RWPE1 (cell line): ENCODE measurements around the gene EP300.

Experiments used
- CTCF ChIA-PET: fragments of 350-600 bp; sonication (Branson Sonifier 250); formaldehyde crosslinking; extraction: SDS; loops from one replicate; lab custom pipeline; 2021; lab: Yijun Ruan, JAX
- POLR2A ChIA-PET: fragments of 400-600 bp; formaldehyde crosslinking; extraction: SDS; loops from one replicate; lab custom pipeline; 2020; ENCODE audit warnings: antibody characterized with exemption; ENCODE audit not compliant: low non-redundant PET; lab: Yijun Ruan, JAX
- DNase-seq: peaks from one replicate; pipeline ENCODE4 v3.0.0; 2012; ENCODE audit warnings: low spot score
- H3K27ac ChIP-seq: fragments of 450-650 bp; 2 replicates; pipeline ENCODE4 v1.5.1; 2017
- CTCF ChIP-seq: fragments of 450-650 bp; conservative IDR thresholded peaks from 2 replicates; pipeline ENCODE4 v1.5.1; 2017; ENCODE audit warnings: low read depth, mild to moderate bottlenecking

EP300 gene

GRCh38 chr22:41085842-41086241 is 6.5 kb upstream of the EP300 start:
- H3K27ac ChIP-seq, result no peak overlapping the region
- DNase-seq, result no peak
- CTCF ChIA-PET, result no interaction called here
- POLR2A ChIA-PET, result no interaction called here
- TF ChIP-seq CTCF, result no peak

- peak overlapping the region; percentile 99 for H3K27ac ChIP-seq
- POLR2A ChIA-PET, result interaction anchor here (1.5 kb wide), 1 partner anchor 69 kb away, joined by 3 read pairs; no protein-coding TSS in a partner anchor
- CTCF ChIA-PET, result no interaction called here
- peak; percentile 96 for DNase-seq
- no peak for TF ChIP-seq CTCF
Measured at GRCh38 chr22:41091132-41092022, 1.0 kb upstream of the EP300 start.

- no peak for TF ChIP-seq CTCF
- H3K27ac ChIP-seq, result peak overlapping the region; percentile 99
- POLR2A ChIA-PET, result no interaction called here
- DNase-seq, result peak; percentile 15
- CTCF ChIA-PET, result interaction anchor here (1.5 to 1.8 kb wide), 2 partner anchors 141 to 170 kb away, joined by 6 read pairs; no protein-coding TSS in a partner anchor
Measured at GRCh38 chr22:41092847-41093411, 537 bp downstream of the EP300 start.

GRCh38 chr22:41094041-41094593 is 1.7 kb downstream of the EP300 start:
- no peak for TF ChIP-seq CTCF
- CTCF ChIA-PET, result interaction anchor here (0.7 kb wide), 1 partner anchor 434 kb away, joined by 3 read pairs; no protein-coding TSS in a partner anchor
- H3K27ac ChIP-seq, result no peak overlapping the region
- POLR2A ChIA-PET, result no interaction called here
- DNase-seq, result peak; percentile 7

- TF ChIP-seq CTCF, result no peak
- DNase-seq, result no peak
- ChIA-PET CTCF (interaction anchor here (0.7 to 1.7 kb wide), 2 partner anchors 33 to 174 kb away, joined by 3 to 5 read pairs; no protein-coding TSS in a partner anchor), POLR2A (no interaction called here)
- H3K27ac ChIP-seq, result peak overlapping the region; percentile 25; the same call in 1 of the 2 replicates
Measured at GRCh38 chr22:41096391-41096790, 4.0 kb downstream of the EP300 start.

- H3K27ac ChIP-seq, result peak overlapping the region; percentile 25; the same call in 1 of the 2 replicates
- no peak for TF ChIP-seq CTCF
- no peak for DNase-seq
- POLR2A ChIA-PET, result no interaction called here
- CTCF ChIA-PET, result interaction anchor here (0.6 to 1.7 kb wide), 2 partner anchors 44 to 174 kb away, joined by 3 to 5 read pairs; no protein-coding TSS in a partner anchor
Measured at GRCh38 chr22:41096841-41097240, 4.4 kb downstream of the EP300 start.
